Activated CD4-positive, alpha-beta T cell treated with anti-CD3 and anti-CD28 coated beads, Interleukin-2, amount 10 ng/mL, durations not matched to agents 24 days and 14 days (primary cell): ENCODE results near the gene FOCAD. TPM values are rescaled to one million over a fixed set of nuclear protein-coding genes. Genes with fewer than 3 reads are reported as not detected.

Experiments used
- DNase-seq: peaks from one replicate; pipeline ENCODE4 v3.0.0; 2022
- H3K27ac Mint-ChIP-seq: one replicate; pipeline ENCODE4 v1.8.0; 2022; ENCODE audit warnings: mild to moderate bottlenecking, mixed read lengths
- H3K27me3 Mint-ChIP-seq: one replicate; pipeline ENCODE4 v1.8.0; 2022; ENCODE audit warnings: mixed read lengths
- H3K36me3 Mint-ChIP-seq: one replicate; pipeline ENCODE4 v1.8.0; 2022; ENCODE audit warnings: low read depth, mild to moderate bottlenecking, mixed read lengths
- H3K4me1 Mint-ChIP-seq: one replicate; pipeline ENCODE4 v1.8.0; 2021; ENCODE audit warnings: mixed read lengths
- H3K4me3 Mint-ChIP-seq: one replicate; pipeline ENCODE4 v1.8.0; 2022; ENCODE audit warnings: mild to moderate bottlenecking, moderate library complexity, mixed read lengths
- H3K9me3 Mint-ChIP-seq: one replicate; pipeline ENCODE4 v1.8.0; 2021; ENCODE audit warnings: mixed read lengths
- intact Hi-C: fragments of 100-400 bp; cut with micrococcal nuclease; formaldehyde crosslinking; loops from one replicate; pipeline ENCODE4 v1.15.1; 2023
- total RNA-seq: library from RNA; stranded (reverse); gene quantifications from 2 replicates; pipeline ENCODE4 v1.2.3, GENCODE V29; 2022

FOCAD gene
- total RNA-seq, 1 donor from 2014 or later, result 36.4 TPM

DNA sequence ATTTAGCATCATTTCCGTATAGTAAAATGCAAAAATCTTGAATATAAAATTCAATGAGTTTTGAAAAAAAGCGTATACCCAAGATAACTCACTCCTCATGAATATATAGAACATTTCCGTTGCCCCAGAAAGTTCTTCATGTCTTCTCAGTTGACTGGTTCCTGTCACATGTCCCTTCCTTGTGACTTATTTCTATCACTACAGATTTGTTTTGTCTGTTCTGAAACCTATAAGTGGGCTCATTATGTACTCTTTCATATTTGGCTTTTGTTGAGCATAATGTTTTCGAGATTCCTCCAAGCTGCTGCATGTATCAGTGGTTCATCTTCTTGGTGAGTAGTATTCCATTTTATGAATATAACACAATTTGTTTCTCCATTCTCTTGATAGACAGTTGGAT, 358.4 kb downstream of the FOCAD start:
- H3K36me3 Mint-ChIP-seq, result no peaks in the 10 kb centered on the region
- DNase-seq, result no peak
- H3K27ac Mint-ChIP-seq, result no peak overlapping the region
- H3K9me3 Mint-ChIP-seq, result no peaks in the 10 kb centered on the region
- peaks cover 3% of the 10 kb centered on the region for H3K27me3 Mint-ChIP-seq
- no peak overlapping the region for H3K4me3 Mint-ChIP-seq
- peaks cover 12% of the 10 kb centered on the region for H3K4me1 Mint-ChIP-seq
- intact Hi-C loops, result no loop called here

DNA sequence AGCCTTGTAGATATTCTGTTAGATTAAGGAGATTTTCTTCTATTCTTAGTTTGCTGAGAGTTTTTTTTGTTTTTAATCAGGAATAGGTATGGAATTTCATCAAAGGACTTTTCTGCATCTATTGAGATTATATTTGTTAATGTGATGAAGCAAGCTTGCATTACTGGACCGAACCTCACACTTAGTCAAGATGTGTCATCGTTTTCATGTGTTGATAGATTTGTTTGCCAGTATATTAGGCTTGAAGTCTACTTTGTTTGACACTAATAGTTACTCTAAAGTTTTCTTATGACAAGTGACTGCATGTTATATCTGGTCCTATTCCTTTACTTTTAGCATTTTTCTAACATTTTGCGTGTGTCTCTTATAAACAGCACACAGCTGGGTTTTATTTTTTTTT, 359.8 kb downstream of the FOCAD start:
- no peak overlapping the region for H3K27ac Mint-ChIP-seq
- peaks cover 13% of the 10 kb centered on the region for H3K4me1 Mint-ChIP-seq
- H3K4me3 Mint-ChIP-seq, result no peak overlapping the region
- no peaks in the 10 kb centered on the region for H3K9me3 Mint-ChIP-seq
- no peaks in the 10 kb centered on the region for H3K36me3 Mint-ChIP-seq
- H3K27me3 Mint-ChIP-seq, result peaks cover 4% of the 10 kb centered on the region
- DNase-seq, result no peak
- intact Hi-C loops, result no loop called here

Other genes starting within 250 kb of the FOCAD start
- gene MLLT3, start 61.8 kb upstream of the FOCAD start, total RNA-seq, result 26.5 and 27.8 TPM in 2 replicates